Measurements from ENCODE around the gene DMD. TPM values are rescaled to one million over a fixed set of nuclear protein-coding genes. Genes with fewer than 3 reads are reported as not detected.
"Not testable (repeated sequence)": the region's sequence is repeated elsewhere in the genome, so short reads cannot be mapped to it uniquely, and the experiment has no call there.

Gene DMD
- total RNA-seq, 2 donors from 2014 or later: 1.4 to 7.5 TPM

GRCh38 chrX:31506360-31506759 is 1705.0 kb downstream of the DMD start:
- ATAC-seq (replicated peaks): no peak
- Mint-ChIP-seq H3K27ac (no peak overlapping the region), H3K36me3 (ENCODE audit: low read depth) (no peaks in the 10 kb centered on the region), H3K4me3 (no peak overlapping the region), H3K9me3 (no peaks in the 10 kb centered on the region), H3K4me1 (no peaks in the 10 kb centered on the region), H3K27me3 (no peaks in the 10 kb centered on the region)

- ATAC-seq (replicated peaks): no peak
- Mint-ChIP-seq H3K9me3 (no peaks in the 10 kb centered on the region), H3K4me3 (no peak overlapping the region), H3K27me3 (no peaks in the 10 kb centered on the region), H3K4me1 (no peaks in the 10 kb centered on the region), H3K36me3 (ENCODE audit: low read depth) (no peaks in the 10 kb centered on the region), H3K27ac (no peak overlapping the region)
These were observed 1710.4 kb downstream of the DMD start for GRCh38 chrX:31500921-31501320.

- ATAC-seq (replicated peaks): no peak
- no peaks in the 10 kb centered on the region for H3K36me3 Mint-ChIP-seq (ENCODE audit: low read depth)
- no peaks in the 10 kb centered on the region for H3K27me3 Mint-ChIP-seq
- H3K4me1 Mint-ChIP-seq: no peaks in the 10 kb centered on the region
- no peaks in the 10 kb centered on the region for H3K9me3 Mint-ChIP-seq
- no peak overlapping the region for H3K27ac Mint-ChIP-seq
- H3K4me3 Mint-ChIP-seq: no peak overlapping the region
These were observed 1712.2 kb downstream of the DMD start for GRCh38 chrX:31499109-31499508.

- H3K36me3 Mint-ChIP-seq (ENCODE audit: low read depth): no peaks in the 10 kb centered on the region
- H3K27me3 Mint-ChIP-seq: no peaks in the 10 kb centered on the region
- H3K4me3 Mint-ChIP-seq: no peak overlapping the region
- no peaks in the 10 kb centered on the region for H3K4me1 Mint-ChIP-seq
- H3K9me3 Mint-ChIP-seq: no peaks in the 10 kb centered on the region
- H3K27ac Mint-ChIP-seq: no peak overlapping the region
- ATAC-seq (replicated peaks): no peak
These were observed 1714.3 kb downstream of the DMD start for GRCh38 chrX:31497086-31497485.

GRCh38 chrX:31487951-31488350 is 1723.4 kb downstream of the DMD start:
- Mint-ChIP-seq H3K9me3 (no peaks in the 10 kb centered on the region), H3K27ac (no peak overlapping the region)
- ATAC-seq (replicated peaks): no peak

GRCh38 chrX:31483336-31483735 is 1728.0 kb downstream of the DMD start:
- Mint-ChIP-seq H3K27ac (no peak overlapping the region), H3K27me3 (no peaks in the 10 kb centered on the region), H3K4me1 (no peaks in the 10 kb centered on the region), H3K9me3 (peaks cover 5% of the 10 kb centered on the region), H3K4me3 (no peak overlapping the region), H3K36me3 (ENCODE audit: low read depth) (no peaks in the 10 kb centered on the region)
- no peak for ATAC-seq (replicated peaks)

More at GRCh38 chrX:31487951-31488350, 1723.4 kb downstream of the DMD start:
- Mint-ChIP-seq H3K4me3 (no peak overlapping the region), H3K27me3 (no peaks in the 10 kb centered on the region), H3K4me1 (no peaks in the 10 kb centered on the region), H3K36me3 (ENCODE audit: low read depth) (no peaks in the 10 kb centered on the region)

- Mint-ChIP-seq H3K4me1 (no peaks in the 10 kb centered on the region), H3K27ac (no peak overlapping the region), H3K9me3 (peaks cover 5% of the 10 kb centered on the region), H3K27me3 (no peaks in the 10 kb centered on the region), H3K36me3 (ENCODE audit: low read depth) (no peaks in the 10 kb centered on the region), H3K4me3 (no peak overlapping the region)
- no peak for ATAC-seq (replicated peaks)
These were observed 1730.7 kb downstream of the DMD start for GRCh38 chrX:31480696-31481095.

- H3K27ac Mint-ChIP-seq: no peak overlapping the region
- H3K4me3 Mint-ChIP-seq: no peak overlapping the region
- H3K36me3 Mint-ChIP-seq (ENCODE audit: low read depth): no peaks in the 10 kb centered on the region
- ATAC-seq (replicated peaks): no peak
- no peaks in the 10 kb centered on the region for H3K4me1 Mint-ChIP-seq
- no peaks in the 10 kb centered on the region for H3K27me3 Mint-ChIP-seq
- H3K9me3 Mint-ChIP-seq: no peaks in the 10 kb centered on the region
These were observed 1740.1 kb downstream of the DMD start for GRCh38 chrX:31471229-31471628.

GRCh38 chrX:31470753-31471152 is 1740.6 kb downstream of the DMD start:
- not testable (repeated sequence) for H3K36me3 Mint-ChIP-seq (ENCODE audit: low read depth); H3K4me1 Mint-ChIP-seq; H3K27me3 Mint-ChIP-seq; H3K4me3 Mint-ChIP-seq; H3K9me3 Mint-ChIP-seq; ATAC-seq (replicated peaks); H3K27ac Mint-ChIP-seq

GRCh38 chrX:31464306-31464915 is 1746.9 kb downstream of the DMD start:
- Mint-ChIP-seq H3K27me3 (no peaks in the 10 kb centered on the region), H3K36me3 (ENCODE audit: low read depth) (no peaks in the 10 kb centered on the region), H3K27ac (no peak overlapping the region), H3K4me1 (no peaks in the 10 kb centered on the region), H3K4me3 (no peak overlapping the region), H3K9me3 (no peaks in the 10 kb centered on the region)
- no peak for ATAC-seq (replicated peaks)

GRCh38 chrX:31461266-31461665 is 1750.1 kb downstream of the DMD start:
- no peak for ATAC-seq (replicated peaks)
- peaks cover 3% of the 10 kb centered on the region for H3K27me3 Mint-ChIP-seq
- no peaks in the 10 kb centered on the region for H3K36me3 Mint-ChIP-seq (ENCODE audit: low read depth)

GRCh38 chrX:31459361-31459760 is 1752.0 kb downstream of the DMD start:
- no peaks in the 10 kb centered on the region for H3K9me3 Mint-ChIP-seq
- H3K4me1 Mint-ChIP-seq: no peaks in the 10 kb centered on the region
- H3K36me3 Mint-ChIP-seq (ENCODE audit: low read depth): no peaks in the 10 kb centered on the region
- H3K4me3 Mint-ChIP-seq: no peak overlapping the region
- peaks cover 3% of the 10 kb centered on the region for H3K27me3 Mint-ChIP-seq
- H3K27ac Mint-ChIP-seq: no peak overlapping the region
- ATAC-seq (replicated peaks): no peak

More at GRCh38 chrX:31461266-31461665, 1750.1 kb downstream of the DMD start:
- Mint-ChIP-seq H3K4me3 (no peak overlapping the region), H3K9me3 (no peaks in the 10 kb centered on the region), H3K4me1 (no peaks in the 10 kb centered on the region), H3K27ac (no peak overlapping the region)

- Mint-ChIP-seq H3K4me3 (no peak overlapping the region), H3K27ac (no peak overlapping the region), H3K36me3 (ENCODE audit: low read depth) (no peaks in the 10 kb centered on the region), H3K4me1 (no peaks in the 10 kb centered on the region), H3K9me3 (no peaks in the 10 kb centered on the region), H3K27me3 (no peaks in the 10 kb centered on the region)
- ATAC-seq (replicated peaks): no peak
These were observed 1761.4 kb downstream of the DMD start for GRCh38 chrX:31449965-31450364.

- no peaks in the 10 kb centered on the region for H3K9me3 Mint-ChIP-seq
- H3K27ac Mint-ChIP-seq: no peak overlapping the region
- H3K27me3 Mint-ChIP-seq: no peaks in the 10 kb centered on the region
- H3K4me3 Mint-ChIP-seq: no peak overlapping the region
- ATAC-seq (replicated peaks): no peak
- no peaks in the 10 kb centered on the region for H3K4me1 Mint-ChIP-seq
- H3K36me3 Mint-ChIP-seq (ENCODE audit: low read depth): no peaks in the 10 kb centered on the region
These were observed 1762.3 kb downstream of the DMD start for GRCh38 chrX:31449081-31449480.

- Mint-ChIP-seq H3K4me3 (no peak overlapping the region), H3K9me3 (no peaks in the 10 kb centered on the region), H3K36me3 (ENCODE audit: low read depth) (no peaks in the 10 kb centered on the region), H3K27ac (no peak overlapping the region), H3K27me3 (no peaks in the 10 kb centered on the region), H3K4me1 (no peaks in the 10 kb centered on the region)
- ATAC-seq (replicated peaks): no peak
These were observed 1765.8 kb downstream of the DMD start for GRCh38 chrX:31445542-31445941.

GRCh38 chrX:31443654-31444053 is 1767.7 kb downstream of the DMD start:
- Mint-ChIP-seq H3K27ac (no peak overlapping the region), H3K36me3 (ENCODE audit: low read depth) (no peaks in the 10 kb centered on the region)
- no peak for ATAC-seq (replicated peaks)

More at GRCh38 chrX:31443654-31444053, 1767.7 kb downstream of the DMD start:
- H3K9me3 Mint-ChIP-seq: no peaks in the 10 kb centered on the region
- no peak overlapping the region for H3K4me3 Mint-ChIP-seq
- H3K4me1 Mint-ChIP-seq: no peaks in the 10 kb centered on the region
- no peaks in the 10 kb centered on the region for H3K27me3 Mint-ChIP-seq
